Lower leg skin (tissue), 3 donors: ENCODE data around the gene SPON1.

ENCODE experiments used
- POLR2A ChIP-seq, 2 donors: fragments of 450-650 bp; IDR thresholded peaks; one replicate each; pipeline ENCODE4 v1.6.1; 2016 to 2017; ENCODE audit warnings: antibody characterized with exemption in 2 of 2, mild to moderate bottlenecking in 1 of 2, moderate library complexity in 1 of 2
- TF ChIP-seq, protein P1 (sequence below), 3 donors: fragments of 450-650 bp; IDR thresholded peaks; one replicate each; pipeline ENCODE4 v1.5.1; 2016; ENCODE audit warnings: antibody characterized with exemption in 3 of 3, mild to moderate bottlenecking in 3 of 3, moderate library complexity in 2 of 3

DNA sequence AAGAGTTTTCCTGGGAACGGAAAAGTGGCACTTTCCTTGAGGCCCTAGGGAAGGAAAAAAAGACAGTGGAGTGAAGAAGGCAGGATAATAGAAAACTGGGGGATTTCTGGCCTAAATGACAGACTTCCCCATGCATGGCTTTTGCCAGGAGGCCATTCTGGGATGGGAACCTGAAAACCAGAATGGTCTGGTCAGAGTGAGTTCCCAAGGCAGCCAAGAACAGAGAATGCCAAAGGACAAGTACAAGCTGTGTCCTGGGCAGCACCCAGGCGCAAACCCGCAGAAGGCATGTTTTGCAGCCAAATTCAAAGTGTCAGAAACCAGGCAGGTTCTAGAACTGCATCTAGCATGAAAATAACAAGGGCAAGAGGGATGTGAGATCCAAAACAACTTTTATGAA is 162.4 kb downstream of the SPON1 start:
- TF ChIP-seq POLR2A (IDR thresholded peaks at IDR 0.05): no peak
- TF ChIP-seq, protein P1, sequence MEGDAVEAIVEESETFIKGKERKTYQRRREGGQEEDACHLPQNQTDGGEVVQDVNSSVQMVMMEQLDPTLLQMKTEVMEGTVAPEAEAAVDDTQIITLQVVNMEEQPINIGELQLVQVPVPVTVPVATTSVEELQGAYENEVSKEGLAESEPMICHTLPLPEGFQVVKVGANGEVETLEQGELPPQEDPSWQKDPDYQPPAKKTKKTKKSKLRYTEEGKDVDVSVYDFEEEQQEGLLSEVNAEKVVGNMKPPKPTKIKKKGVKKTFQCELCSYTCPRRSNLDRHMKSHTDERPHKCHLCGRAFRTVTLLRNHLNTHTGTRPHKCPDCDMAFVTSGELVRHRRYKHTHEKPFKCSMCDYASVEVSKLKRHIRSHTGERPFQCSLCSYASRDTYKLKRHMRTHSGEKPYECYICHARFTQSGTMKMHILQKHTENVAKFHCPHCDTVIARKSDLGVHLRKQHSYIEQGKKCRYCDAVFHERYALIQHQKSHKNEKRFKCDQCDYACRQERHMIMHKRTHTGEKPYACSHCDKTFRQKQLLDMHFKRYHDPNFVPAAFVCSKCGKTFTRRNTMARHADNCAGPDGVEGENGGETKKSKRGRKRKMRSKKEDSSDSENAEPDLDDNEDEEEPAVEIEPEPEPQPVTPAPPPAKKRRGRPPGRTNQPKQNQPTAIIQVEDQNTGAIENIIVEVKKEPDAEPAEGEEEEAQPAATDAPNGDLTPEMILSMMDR (IDR thresholded peaks at IDR 0.05): no peak
